Mesothelial cell of epicardium (in vitro differentiated cells): Measurements from ENCODE around the gene TFAP2B. TPM values are rescaled to one million over a fixed set of nuclear protein-coding genes. Genes with fewer than 3 reads are reported as not detected.

ENCODE experiments used
- DNase-seq, 2 experiments: peaks; one replicate each; pipeline ENCODE4 v3.0.0; 2021; ENCODE audit warnings: low spot score in 2 of 2; ENCODE audit not compliant: unreplicated experiment in 2 of 2
- H3K27ac Mint-ChIP-seq: 2 replicates; pipeline ENCODE4 v1.8.0; 2021; ENCODE audit warnings: mixed read lengths
- H3K27me3 Mint-ChIP-seq: 2 replicates; pipeline ENCODE4 v1.8.0; 2021; ENCODE audit warnings: low read depth, mixed read lengths
- H3K36me3 Mint-ChIP-seq: 2 replicates; pipeline ENCODE4 v1.8.0; 2021; ENCODE audit warnings: mixed read lengths
- H3K4me1 Mint-ChIP-seq: 2 replicates; pipeline ENCODE4 v1.8.0; 2021; ENCODE audit warnings: mixed read lengths
- H3K4me3 Mint-ChIP-seq: 2 replicates; pipeline ENCODE4 v1.8.0; 2021; ENCODE audit warnings: mild to moderate bottlenecking, moderate library complexity, mixed read lengths
- H3K9me3 Mint-ChIP-seq: 2 replicates; pipeline ENCODE4 v1.8.0; 2021; ENCODE audit warnings: mixed read lengths
- CTCF ChIP-seq: fragments of 200-600 bp; sonication (generic); IDR thresholded peaks from one replicate; pipeline ENCODE4 v1.5.0; 2021; ENCODE audit warnings: antibody characterized with exemption; ENCODE audit not compliant: unreplicated experiment
- total RNA-seq: library from RNA; stranded (reverse); gene quantifications from 3 replicates; pipeline ENCODE4 v1.2.1, GENCODE V29; 2021

TFAP2B gene
- 4.9 to 6.8 TPM (median 5.0 TPM) in 3 replicates for total RNA-seq

- Mint-ChIP-seq H3K4me3 (peak within 1 kb of the TSS; percentile 80), H3K27ac (peak within 1 kb of the TSS; percentile 63), H3K9me3 (no peaks in the 10 kb centered on the region), H3K4me1 (peaks cover 34% of the 10 kb centered on the region), H3K36me3 (no peaks in the 10 kb centered on the region), H3K27me3 (peaks cover 79% of the 10 kb centered on the region)
- DNase-seq: no peak
- TF ChIP-seq CTCF: no peak
Observed at GRCh38 chr6:50818673-50819072, at the start of gene TFAP2B. TSS of gene TFAP2B (plus strand) at chr6:50818871. CDS start at chr6:50818892, 21 bp downstream.

- no peak for DNase-seq
- no peaks in the 10 kb centered on the region for H3K36me3 Mint-ChIP-seq
- TF ChIP-seq CTCF: no peak
Observed at GRCh38 chr6:50778696-50779095, 40.0 kb upstream of the TFAP2B start.

GRCh38 chr6:50780382-50780781 lies 38.3 kb upstream of the TFAP2B start:
- no peaks in the 10 kb centered on the region for H3K9me3 Mint-ChIP-seq

More at GRCh38 chr6:50778696-50779095, 40.0 kb upstream of the TFAP2B start:
- Mint-ChIP-seq H3K4me1 (no peaks in the 10 kb centered on the region), H3K9me3 (no peaks in the 10 kb centered on the region), H3K27me3 (peaks cover 4% of the 10 kb centered on the region), H3K27ac (no peak overlapping the region), H3K4me3 (no peak overlapping the region)

GRCh38 chr6:50785921-50786320 lies 32.8 kb upstream of the TFAP2B start:
- H3K9me3 Mint-ChIP-seq: no peaks in the 10 kb centered on the region
- H3K36me3 Mint-ChIP-seq: no peaks in the 10 kb centered on the region
- no peak overlapping the region for H3K4me3 Mint-ChIP-seq
- H3K4me1 Mint-ChIP-seq: no peaks in the 10 kb centered on the region
- no peak for DNase-seq
- no peak for TF ChIP-seq CTCF
- no peak overlapping the region for H3K27ac Mint-ChIP-seq
- peaks cover 6% of the 10 kb centered on the region for H3K27me3 Mint-ChIP-seq

More at GRCh38 chr6:50780382-50780781, 38.3 kb upstream of the TFAP2B start:
- Mint-ChIP-seq H3K4me1 (no peaks in the 10 kb centered on the region), H3K4me3 (no peak overlapping the region), H3K27ac (no peak overlapping the region), H3K27me3 (peaks cover 2% of the 10 kb centered on the region), H3K36me3 (no peaks in the 10 kb centered on the region)
- TF ChIP-seq CTCF: no peak
- DNase-seq: no peak

- no peaks in the 10 kb centered on the region for H3K9me3 Mint-ChIP-seq
- H3K36me3 Mint-ChIP-seq: no peaks in the 10 kb centered on the region
- H3K4me3 Mint-ChIP-seq: no peak overlapping the region
- peaks cover 51% of the 10 kb centered on the region for H3K27me3 Mint-ChIP-seq
- no peak overlapping the region for H3K27ac Mint-ChIP-seq
- no peak for DNase-seq
- TF ChIP-seq CTCF: peak; percentile 71
- no peaks in the 10 kb centered on the region for H3K4me1 Mint-ChIP-seq
Observed at GRCh38 chr6:50791900-50792508, 26.7 kb upstream of the TFAP2B start.
